CMK (cell line): ENCODE data around the gene FAM120A.

ENCODE experiments used
- DNase-seq: peaks from one replicate; pipeline ENCODE4 v3.0.0-alpha.2; 2010; ENCODE audit warnings: low read depth

Gene FAM120A

DNA sequence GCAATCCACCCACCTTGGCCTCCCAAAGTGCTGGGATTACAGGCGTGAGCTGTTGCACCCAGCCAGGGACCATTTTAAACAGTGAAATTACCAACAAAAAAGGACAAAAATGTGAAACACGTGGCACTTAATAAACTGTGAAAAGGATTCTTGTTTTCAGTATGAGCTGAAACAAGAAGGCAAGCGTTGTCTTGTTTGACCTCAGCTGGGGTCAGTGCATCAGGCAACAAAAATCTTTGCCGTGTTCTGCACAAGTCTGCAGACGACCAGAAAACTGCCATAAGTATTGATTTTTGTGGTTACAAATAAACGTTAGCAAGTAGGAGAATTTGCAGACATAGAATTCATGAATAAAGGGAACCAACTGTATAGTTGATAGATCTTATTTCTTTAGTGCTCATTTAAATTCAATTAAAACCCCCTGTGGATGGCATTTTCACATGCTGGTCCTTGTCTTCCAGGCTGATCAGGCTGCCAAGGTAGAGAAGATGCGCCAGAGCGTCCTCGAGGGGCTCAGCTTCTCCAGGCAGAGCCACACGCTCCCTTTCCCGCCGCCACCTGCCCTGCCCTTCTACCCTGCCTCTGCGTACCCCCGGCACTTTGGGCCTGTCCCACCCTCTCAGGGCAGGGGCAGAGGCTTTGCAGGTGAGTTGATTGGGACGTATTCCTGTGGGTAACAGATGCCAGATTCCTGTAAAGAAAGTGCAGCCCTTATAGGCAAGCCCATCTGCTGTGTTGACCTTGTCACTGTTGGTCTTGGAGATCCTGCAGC, 106.1 kb downstream of the FAM120A start:
- DNase-seq, result no peak

DNA sequence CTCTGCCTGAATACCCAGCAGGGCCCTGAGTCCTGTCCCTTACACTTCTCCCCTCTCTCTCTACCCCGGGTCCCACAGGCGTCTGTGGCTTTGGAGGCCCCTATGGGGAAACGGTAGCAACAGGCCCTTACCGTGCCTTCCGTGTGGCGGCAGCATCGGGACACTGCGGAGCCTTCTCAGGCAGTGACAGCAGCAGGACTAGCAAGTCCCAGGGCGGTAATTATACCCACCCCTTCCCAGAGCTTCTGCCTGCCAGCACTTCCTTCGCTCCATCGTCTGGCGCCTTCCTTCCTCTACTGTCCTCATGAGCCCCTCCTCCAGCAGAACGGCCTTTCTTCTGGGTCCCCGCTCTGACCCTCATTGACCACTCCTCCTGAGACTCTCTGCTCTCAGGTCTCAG, 107.0 kb downstream of the FAM120A start:
- DNase-seq, result no peak

DNA sequence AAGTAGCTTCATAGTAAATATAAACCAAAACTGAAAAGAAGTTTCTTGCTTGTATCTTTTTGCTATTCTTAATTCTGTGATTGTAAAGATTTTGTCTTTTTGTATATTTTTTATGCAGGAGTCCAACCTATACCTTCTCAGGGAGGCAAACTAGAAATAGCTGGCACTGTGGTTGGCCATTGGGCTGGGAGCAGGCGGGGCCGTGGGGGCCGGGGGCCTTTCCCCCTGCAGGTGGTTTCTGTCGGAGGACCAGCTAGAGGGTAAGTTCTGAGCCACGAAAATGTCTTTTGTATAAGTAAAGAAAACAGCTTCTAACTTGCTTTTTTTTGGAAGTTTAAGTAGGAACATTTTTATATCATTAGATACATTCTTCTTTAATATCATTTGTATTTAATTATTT, 109.5 kb downstream of the FAM120A start:
- DNase-seq, result no peak

GRCh38 chr9:93562157-93562556, 110.7 kb downstream of the FAM120A start:
- no peak for DNase-seq

GRCh38 chr9:93565089-93565488, 113.6 kb downstream of the FAM120A start:
- no peak for DNase-seq

GRCh38 chr9:93566408-93567270, 115.2 kb downstream of the FAM120A start:
- peak; percentile 70 for DNase-seq

DNA sequence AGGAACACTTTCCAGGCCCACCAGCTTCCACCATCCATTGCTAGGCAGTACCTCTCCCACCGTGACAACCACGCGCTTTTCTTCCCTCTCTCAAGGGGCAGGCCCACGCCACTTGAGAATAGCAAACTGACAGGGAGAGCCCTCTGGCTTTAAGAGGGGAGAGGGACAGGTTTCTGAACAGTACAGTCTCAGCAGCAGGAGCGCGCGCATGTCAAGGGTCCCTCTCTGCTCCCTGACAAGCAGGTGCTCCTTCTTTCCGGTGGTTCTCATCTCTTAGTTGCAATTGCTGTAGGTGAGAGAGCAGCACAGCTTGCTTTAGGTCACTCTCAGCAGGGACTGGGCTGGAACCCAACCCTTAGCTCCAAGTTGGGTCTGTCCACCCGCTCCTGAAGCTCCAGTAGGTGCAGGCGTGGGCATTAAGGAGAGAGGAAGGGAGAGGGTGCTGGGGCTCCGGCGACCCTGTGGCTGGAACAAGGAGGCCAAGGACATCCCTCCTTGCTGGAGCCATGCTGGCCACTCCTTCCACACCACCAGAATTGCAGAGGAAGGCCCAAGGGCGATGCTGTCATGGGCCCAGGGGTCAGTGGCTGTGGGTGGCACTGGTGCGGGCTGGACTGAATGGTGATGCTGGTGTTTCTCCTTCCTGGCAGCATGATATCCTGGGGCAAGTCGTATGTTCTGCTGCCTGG, 115.9 kb downstream of the FAM120A start:
- no peak for DNase-seq

GRCh38 chr9:93568169-93568568, 116.7 kb downstream of the FAM120A start:
- DNase-seq, result no peak

- no peak for DNase-seq
Observed at GRCh38 chr9:93569621-93570174, 118.2 kb downstream of the FAM120A start.

GRCh38 chr9:93572221-93572620, 120.7 kb downstream of the FAM120A start:
- no peak for DNase-seq

GRCh38 chr9:93572636-93573515, 121.4 kb downstream of the FAM120A start:
- DNase-seq, result no peak

DNA sequence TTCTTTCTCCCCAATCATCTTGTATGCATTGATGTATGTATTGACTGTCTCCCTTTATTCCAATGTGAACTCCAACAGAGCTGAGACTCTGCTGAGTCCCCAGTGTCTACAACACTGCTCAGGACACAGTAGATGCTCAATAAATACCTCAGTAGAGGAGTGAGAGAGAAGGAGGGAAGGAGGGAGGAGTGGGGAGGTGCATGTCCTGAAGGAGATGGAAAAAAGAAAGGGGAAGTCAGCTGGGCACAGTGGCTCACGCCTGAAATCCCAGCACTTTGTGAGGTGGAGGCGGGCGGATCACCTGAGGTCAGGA, 122.0 kb downstream of the FAM120A start:
- no peak for DNase-seq

- DNase-seq, result no peak
Observed at GRCh38 chr9:93574091-93574899, 122.8 kb downstream of the FAM120A start.

GRCh38 chr9:93574900-93575795, 123.7 kb downstream of the FAM120A start:
- DNase-seq, result no peak

- peak; percentile 37 for DNase-seq
Observed at GRCh38 chr9:93575796-93576257, 124.3 kb downstream of the FAM120A start.

GRCh38 chr9:93576258-93577077, 125.0 kb downstream of the FAM120A start, which contains the start of gene PHF2:
Gene PHF2, plus strand, starts transcription at chr9:93576584. Its CDS starts 190 bp downstream, at chr9:93576774.
- no peak for DNase-seq

- DNase-seq, result no peak
Observed at GRCh38 chr9:93577078-93577974, 125.8 kb downstream of the FAM120A start.
